Measurements from ENCODE around the gene SUMF2.
"Not testable (repeated sequence)": the region's sequence is repeated elsewhere in the genome, so short reads cannot be mapped to it uniquely, and the experiment has no call there.

Gene SUMF2

DNA sequence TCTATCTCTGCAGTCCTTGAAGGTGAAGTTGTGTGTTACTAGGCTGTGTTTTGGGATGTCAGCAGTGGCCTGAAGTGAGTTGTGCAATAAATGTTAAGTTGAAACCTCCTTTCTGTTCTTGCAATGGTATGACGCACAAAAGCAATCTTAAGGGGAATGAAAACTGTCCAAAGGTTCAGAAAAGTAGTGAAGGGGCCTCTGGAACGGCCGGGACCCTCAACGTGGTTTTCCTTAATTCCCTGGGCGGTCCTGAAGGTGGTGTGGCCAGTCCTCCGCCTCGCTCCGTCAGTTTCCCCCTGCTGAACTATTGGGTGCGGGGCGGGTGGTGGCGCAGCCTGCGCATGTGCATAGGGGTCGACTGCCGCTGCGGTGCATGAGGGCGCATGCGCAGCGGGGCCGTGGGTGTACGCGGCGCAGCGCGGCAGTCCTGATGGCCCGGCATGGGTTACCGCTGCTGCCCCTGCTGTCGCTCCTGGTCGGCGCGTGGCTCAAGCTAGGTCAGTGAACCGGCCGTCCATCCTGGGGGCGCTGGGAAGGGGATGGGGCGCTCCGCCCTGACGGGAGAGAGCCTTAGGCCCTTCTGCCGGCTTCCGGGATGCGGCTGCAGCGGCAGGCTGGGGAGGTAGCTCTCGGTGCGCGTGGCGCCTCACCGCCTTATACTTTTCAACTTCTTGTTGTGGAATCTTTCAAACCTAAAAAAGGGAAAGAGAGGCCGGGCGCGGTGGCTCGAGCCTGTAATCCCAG lies at the start of gene SUMF2:
SUMF2 (plus strand) TSS at position 405 of the 744 bp plus-strand sequence; CDS start at position 431, 26 bp downstream.
- peak; percentile 85 for DNase-seq

GRCh38 chr7:56017015-56017414 lies 47.1 kb upstream of the SUMF2 start:
- DNase-seq: not testable (repeated sequence)

DNA sequence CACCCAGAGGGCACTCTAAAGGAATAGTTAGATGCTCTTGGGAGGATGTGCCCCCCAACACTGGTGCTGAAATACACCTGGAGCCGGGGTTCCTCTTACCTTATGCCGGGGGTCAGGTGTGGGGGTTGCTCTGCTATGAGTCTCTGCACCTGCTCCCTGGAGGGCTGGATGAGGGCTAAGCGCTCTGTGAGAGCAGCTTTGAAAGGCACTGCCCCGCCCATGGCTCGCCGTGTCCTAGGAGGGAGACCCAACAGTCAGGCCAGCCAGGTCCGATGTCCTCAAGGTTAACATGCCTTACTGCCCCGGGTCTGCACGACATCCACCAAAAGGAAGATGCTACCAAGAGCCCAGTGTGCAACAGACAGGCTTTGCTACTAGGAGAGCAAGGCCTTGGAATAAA lies 44.6 kb upstream of the SUMF2 start:
- no peak for DNase-seq

- DNase-seq: no peak
These were observed 40.6 kb upstream of the SUMF2 start for GRCh38 chr7:56023500-56023899.

GRCh38 chr7:56026538-56026937 lies 37.5 kb upstream of the SUMF2 start:
- no peak for DNase-seq

- DNase-seq: peak; percentile 63
These were observed 35.0 kb upstream of the SUMF2 start for GRCh38 chr7:56028942-56029630.

- no peak for DNase-seq
These were observed 33.7 kb upstream of the SUMF2 start for GRCh38 chr7:56030340-56030739.

DNA sequence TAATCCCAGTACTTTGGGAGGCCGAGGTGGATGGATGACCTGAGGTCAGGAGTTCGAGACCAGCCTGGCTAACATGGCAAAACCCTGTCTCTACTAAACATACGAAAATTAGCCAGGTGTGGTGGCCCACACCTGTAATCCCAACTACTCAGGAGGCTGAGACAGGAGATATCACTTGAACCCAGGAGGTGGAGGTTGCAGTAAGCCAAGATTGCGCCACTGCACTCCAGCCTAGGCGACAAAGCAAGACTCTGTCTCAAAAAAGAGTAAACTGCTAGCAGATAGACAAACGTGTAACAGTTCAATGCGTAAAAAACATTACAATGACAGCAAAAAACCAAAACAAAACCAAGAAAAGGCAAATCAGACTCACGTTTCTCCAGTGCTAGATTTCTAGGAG lies 32.5 kb upstream of the SUMF2 start:
- not testable (repeated sequence) for DNase-seq

- DNase-seq: not testable (repeated sequence)
These were observed 31.5 kb upstream of the SUMF2 start for GRCh38 chr7:56032578-56032977.

DNA sequence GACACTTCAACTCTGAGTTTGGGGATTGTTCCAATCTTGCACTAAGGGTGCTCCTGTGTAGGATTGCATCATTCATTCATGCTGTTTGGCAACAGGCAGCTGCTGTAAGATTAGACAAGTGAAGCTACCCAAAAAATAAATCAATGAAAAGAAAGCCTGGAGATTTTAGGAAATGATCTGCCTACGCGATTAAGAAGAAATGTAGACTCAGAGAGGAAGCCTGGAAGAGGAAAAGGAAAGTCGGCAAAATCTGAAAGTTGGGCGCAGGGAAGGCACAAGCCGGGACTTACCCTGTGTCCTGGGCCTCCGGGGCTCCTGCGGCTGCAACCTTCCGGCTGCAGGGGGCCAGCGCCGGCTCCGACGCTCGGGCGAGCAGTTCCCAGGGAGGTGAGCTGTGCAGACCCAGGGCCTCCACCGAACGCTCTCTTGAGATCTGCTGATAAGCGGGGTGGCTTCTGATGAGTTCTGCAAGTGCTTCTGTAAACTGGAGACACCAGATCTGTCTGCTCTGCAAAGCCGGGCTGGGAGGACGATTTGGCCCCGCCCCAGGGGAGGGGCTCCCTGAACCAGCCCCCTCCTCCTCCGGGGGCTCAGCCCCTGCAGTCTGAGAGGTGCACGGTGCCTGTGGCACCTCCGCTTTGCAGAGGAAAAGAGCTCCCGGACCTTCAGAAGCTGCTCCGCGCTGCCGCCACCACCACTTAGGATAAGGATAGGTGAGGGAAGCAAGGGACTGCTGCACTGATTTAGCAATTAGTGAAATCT lies 30.2 kb upstream of the SUMF2 start:
- DNase-seq: peak; percentile 76

DNA sequence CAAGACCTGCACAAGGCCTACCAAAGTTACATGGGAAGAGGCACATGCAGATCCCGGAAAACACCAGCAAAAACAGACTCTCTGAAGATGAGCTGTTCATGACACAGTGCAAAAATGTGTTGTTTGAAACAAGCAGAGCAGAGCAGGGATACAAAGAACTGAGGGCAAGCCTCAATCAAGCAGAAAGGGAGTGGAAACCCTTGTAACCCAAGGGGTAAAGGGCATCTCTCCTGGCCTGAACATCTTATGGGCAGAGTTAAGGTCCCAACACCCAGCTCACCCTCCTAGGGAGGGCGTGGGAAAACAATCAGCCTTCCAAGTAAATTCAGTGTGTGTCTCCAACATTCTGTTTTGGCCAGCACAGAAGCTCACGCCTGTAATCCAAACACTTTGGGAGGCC lies 23.4 kb upstream of the SUMF2 start:
- no peak for DNase-seq

DNA sequence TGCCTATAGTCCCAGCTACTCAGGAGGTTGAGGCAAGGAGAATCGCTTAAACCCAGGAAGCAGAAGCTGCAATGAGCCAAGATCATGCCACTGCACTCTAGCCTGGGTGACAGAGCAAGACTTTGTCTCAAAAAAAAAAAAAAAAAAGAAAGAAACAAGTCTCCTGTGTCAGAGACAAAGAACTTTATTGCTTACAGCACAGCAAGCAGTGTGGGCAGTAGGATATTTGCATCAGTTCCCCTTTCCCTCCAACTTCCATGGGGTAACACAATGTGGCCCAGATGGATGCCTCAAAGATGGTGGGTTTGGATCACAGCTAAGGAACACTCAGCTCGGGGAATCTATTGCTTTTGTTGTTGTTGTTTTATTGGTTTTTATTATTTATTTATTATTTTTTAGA lies 18.3 kb upstream of the SUMF2 start:
- DNase-seq: not testable (repeated sequence)

DNA sequence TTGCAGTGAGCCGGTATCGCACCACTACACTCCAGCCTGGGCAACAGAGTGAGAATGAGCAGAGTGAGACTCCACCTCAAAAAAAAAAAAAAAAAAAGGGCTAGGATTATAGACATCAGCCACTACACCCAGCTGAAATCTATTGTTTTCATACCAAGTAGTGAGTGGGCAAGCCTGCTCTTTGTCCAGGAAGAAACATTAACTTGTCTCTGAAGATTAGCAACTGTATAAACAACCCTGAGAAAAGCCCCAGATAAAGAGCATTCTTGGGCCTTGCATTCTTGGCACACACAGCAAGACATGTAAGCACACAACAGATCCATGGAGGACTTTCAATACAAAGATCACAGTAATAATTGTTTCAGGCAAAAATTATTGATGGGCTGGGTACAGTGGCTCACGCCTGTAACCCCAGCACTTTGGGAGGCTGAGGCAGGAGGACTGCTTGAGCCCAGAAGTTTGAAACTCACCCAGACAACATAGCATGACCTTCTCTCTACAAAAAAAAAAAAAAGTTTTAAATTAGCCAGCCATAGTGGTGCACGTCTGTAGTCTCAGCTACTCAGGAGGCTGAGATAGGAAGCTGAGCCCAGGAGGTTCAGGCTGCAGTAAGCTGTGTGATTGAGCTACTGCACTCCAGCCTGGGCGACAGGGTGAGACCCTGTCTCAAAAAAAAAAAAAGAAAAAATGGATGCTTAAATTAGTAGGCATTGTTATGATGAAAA lies 17.2 kb upstream of the SUMF2 start:
- peak; percentile 59 for DNase-seq

DNA sequence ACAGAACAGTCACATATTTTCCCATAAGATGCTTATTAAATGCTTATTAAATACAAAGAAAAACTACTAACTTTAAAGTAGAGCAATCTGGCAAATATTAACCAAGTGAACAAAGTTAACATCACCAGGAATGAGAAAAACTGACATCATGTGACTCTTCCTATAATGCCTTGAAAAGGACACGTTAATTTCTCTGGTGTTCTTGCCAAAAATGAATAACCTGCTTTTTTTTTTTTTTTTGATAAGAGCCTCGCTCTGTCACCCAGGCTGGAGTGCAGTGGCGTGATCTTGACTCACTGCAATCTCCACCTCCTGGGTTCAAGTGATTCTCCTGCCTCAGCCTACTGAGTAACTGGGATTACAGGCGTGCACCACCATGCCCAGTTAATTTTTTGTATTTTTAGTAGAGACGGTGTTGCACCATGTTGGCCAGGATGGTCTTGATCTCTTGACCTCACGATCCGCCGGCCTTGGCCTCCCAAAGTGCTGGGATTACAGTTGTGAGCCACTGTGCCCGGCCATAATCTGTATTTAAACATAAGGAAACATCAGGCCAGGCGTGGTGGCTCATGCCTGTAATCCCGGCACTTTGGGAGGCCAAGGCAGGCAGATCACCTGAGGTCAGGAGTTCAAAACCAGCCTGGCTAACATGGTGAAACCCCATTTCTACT lies 16.5 kb upstream of the SUMF2 start:
- DNase-seq: not testable (repeated sequence)

- no peak for DNase-seq
These were observed 15.8 kb upstream of the SUMF2 start for GRCh38 chr7:56048245-56048644.

GRCh38 chr7:56048763-56049162 lies 15.3 kb upstream of the SUMF2 start:
- not testable (repeated sequence) for DNase-seq

GRCh38 chr7:56051053-56051338 lies 13.1 kb upstream of the SUMF2 start:
- DNase-seq: no peak

GRCh38 chr7:56051339-56052191 lies 12.5 kb upstream of the SUMF2 start, which contains the start of the genes CCT6A and PSPH:
TSS of gene CCT6A (plus strand) at chr7:56051765. CDS start at chr7:56051849, 84 bp downstream.
TSS of gene PSPH (minus strand) at chr7:56051444. CDS start at chr7:56021212, 30,232 bp downstream.
- peak; percentile 99 for DNase-seq

- DNase-seq: no peak
These were observed 10.7 kb upstream of the SUMF2 start for GRCh38 chr7:56053379-56053778.

DNA sequence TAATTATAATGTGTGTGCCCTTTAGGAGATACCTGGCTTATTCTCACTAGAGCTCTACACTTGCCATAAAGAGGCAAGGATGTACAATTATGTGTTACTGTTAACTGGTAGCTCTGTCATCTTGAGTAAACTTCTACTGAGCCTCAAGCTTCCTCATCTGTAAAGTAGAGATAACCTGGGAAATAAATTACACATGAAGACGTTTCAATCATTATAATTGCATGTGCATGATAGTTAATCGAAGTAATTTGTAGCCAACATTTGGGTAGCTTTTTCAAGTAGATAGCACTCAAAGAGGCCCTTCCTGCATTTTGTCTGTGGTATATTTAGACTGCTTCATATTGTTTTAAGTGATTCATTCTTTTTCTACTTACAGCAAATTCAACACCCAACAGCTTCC lies 10.1 kb upstream of the SUMF2 start:
- no peak for DNase-seq

DNA sequence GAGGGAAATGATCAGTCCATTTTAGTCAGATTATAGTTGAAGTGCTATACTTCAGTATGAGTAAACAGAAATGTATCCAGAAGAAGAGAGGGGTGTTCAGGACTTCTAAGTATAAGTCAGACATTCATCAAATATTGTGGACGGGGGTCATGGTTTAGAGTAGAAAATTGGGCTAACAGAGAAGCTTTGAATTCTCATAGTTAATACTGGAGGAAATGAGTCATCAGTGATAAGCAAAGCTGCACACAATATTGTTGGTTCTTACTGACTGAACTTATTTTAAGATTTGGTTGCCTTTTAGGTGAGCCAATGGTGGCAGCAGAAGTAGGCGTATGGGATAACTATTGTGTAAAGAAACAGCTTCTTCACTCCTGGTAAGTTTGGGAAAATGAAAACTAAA lies 1.7 kb upstream of the SUMF2 start:
- DNase-seq: peak; percentile 79

Data from fibroblast of skin of right biceps (primary cell).